RPMI8226 (cell line): ENCODE data around the gene RUNX1.

Experiments
- DNase-seq: peaks from one replicate; pipeline ENCODE4 v3.0.0-alpha.2; 2015

RUNX1 gene

GRCh38 chr21:34991366-34991957 is 57.6 kb downstream of the RUNX1 start:
- no peak for DNase-seq

- DNase-seq, result no peak
Observed at GRCh38 chr21:34990842-34991241, 58.3 kb downstream of the RUNX1 start.

- DNase-seq, result no peak
Observed at GRCh38 chr21:34989337-34990151, 59.6 kb downstream of the RUNX1 start.

GRCh38 chr21:34988625-34989024 is 60.5 kb downstream of the RUNX1 start:
- DNase-seq, result no peak

- no peak for DNase-seq
Observed at GRCh38 chr21:34988139-34988538, 61.0 kb downstream of the RUNX1 start.

- DNase-seq, result no peak
Observed at GRCh38 chr21:34987501-34988072, 61.5 kb downstream of the RUNX1 start.

GRCh38 chr21:34986561-34987500 is 62.3 kb downstream of the RUNX1 start:
- no peak for DNase-seq

GRCh38 chr21:34984356-34985058 is 64.6 kb downstream of the RUNX1 start:
- no peak for DNase-seq

- DNase-seq, result peak; percentile 22
Observed at GRCh38 chr21:34983680-34984086, 65.4 kb downstream of the RUNX1 start.

- DNase-seq, result no peak
Observed at GRCh38 chr21:34981791-34982190, 67.3 kb downstream of the RUNX1 start.

- DNase-seq, result no peak
Observed at GRCh38 chr21:34980423-34981115, 68.5 kb downstream of the RUNX1 start.

GRCh38 chr21:34979383-34979782 is 69.7 kb downstream of the RUNX1 start:
- no peak for DNase-seq

- DNase-seq, result no peak
Observed at GRCh38 chr21:34977333-34977732, 71.8 kb downstream of the RUNX1 start.

- peak; percentile 88 for DNase-seq
Observed at GRCh38 chr21:34974162-34974981, 74.7 kb downstream of the RUNX1 start.

- DNase-seq, result no peak
Observed at GRCh38 chr21:34973685-34974084, 75.4 kb downstream of the RUNX1 start.

- DNase-seq, result no peak
Observed at GRCh38 chr21:34971656-34972055, 77.4 kb downstream of the RUNX1 start.

GRCh38 chr21:34970566-34970965 is 78.5 kb downstream of the RUNX1 start:
- no peak for DNase-seq

GRCh38 chr21:34970167-34970500 is 79.0 kb downstream of the RUNX1 start:
- DNase-seq, result no peak

GRCh38 chr21:34969423-34970166 is 79.5 kb downstream of the RUNX1 start:
- DNase-seq, result no peak
